Activated CD8-positive, alpha-beta memory T cell treated with anti-CD3 and anti-CD28 coated beads for 36 hours (primary cell): ENCODE data around the gene RPS6KA2. TPM values are rescaled to one million over a fixed set of nuclear protein-coding genes. Genes with fewer than 3 reads are reported as not detected.

Experiments
- CTCF ChIA-PET: fragments of 350-600 bp; sonication (Branson Sonifier 250); formaldehyde crosslinking; loops from one replicate; lab custom pipeline; 2021; ENCODE audit warnings: antibody characterized with exemption; lab: Charles Lee
- POLR2A ChIA-PET: fragments of 350-600 bp; sonication (Branson Sonifier 250); formaldehyde crosslinking; loops from one replicate; lab custom pipeline; 2021; ENCODE audit warnings: antibody characterized with exemption; lab: Charles Lee
- total RNA-seq, 2 experiments: library from RNA; stranded (reverse); gene quantifications; one replicate each; pipeline ENCODE4 v1.2.3, GENCODE V29; 2021

RPS6KA2 gene
- total RNA-seq, 2 experiments from 2014 or later, result 7.0 to 8.3 TPM

GRCh38 chr6:166454692-166455515, 172.1 kb downstream of the RPS6KA2 start:
- ChIA-PET POLR2A (no interaction called here), CTCF (no interaction called here)

- ChIA-PET POLR2A (no interaction called here), CTCF (no interaction called here)
Observed at GRCh38 chr6:166453651-166454050, 173.4 kb downstream of the RPS6KA2 start.

GRCh38 chr6:166450167-166450873, 176.7 kb downstream of the RPS6KA2 start:
- ChIA-PET CTCF (no interaction called here), POLR2A (no interaction called here)

- POLR2A ChIA-PET, result no interaction called here
- CTCF ChIA-PET, result no interaction called here
Observed at GRCh38 chr6:166449641-166450040, 177.4 kb downstream of the RPS6KA2 start.

- POLR2A ChIA-PET, result no interaction called here
- CTCF ChIA-PET, result no interaction called here
Observed at GRCh38 chr6:166449036-166449435, 178.0 kb downstream of the RPS6KA2 start.

- ChIA-PET POLR2A (no interaction called here), CTCF (no interaction called here)
Observed at GRCh38 chr6:166448432-166448831, 178.6 kb downstream of the RPS6KA2 start.

- POLR2A ChIA-PET, result no interaction called here
- CTCF ChIA-PET, result no interaction called here
Observed at GRCh38 chr6:166446567-166447065, 180.4 kb downstream of the RPS6KA2 start.

GRCh38 chr6:166446146-166446545, 180.9 kb downstream of the RPS6KA2 start:
- CTCF ChIA-PET, result no interaction called here
- POLR2A ChIA-PET, result no interaction called here

GRCh38 chr6:166444446-166444845, 182.6 kb downstream of the RPS6KA2 start:
- POLR2A ChIA-PET, result no interaction called here
- CTCF ChIA-PET, result no interaction called here

- CTCF ChIA-PET, result no interaction called here
- POLR2A ChIA-PET, result no interaction called here
Observed at GRCh38 chr6:166443166-166443565, 183.9 kb downstream of the RPS6KA2 start.

- ChIA-PET CTCF (no interaction called here), POLR2A (no interaction called here)
Observed at GRCh38 chr6:166442131-166442685, 184.8 kb downstream of the RPS6KA2 start.

GRCh38 chr6:166441325-166442078, 185.5 kb downstream of the RPS6KA2 start:
- ChIA-PET POLR2A (no interaction called here), CTCF (no interaction called here)

- POLR2A ChIA-PET, result no interaction called here
Observed at GRCh38 chr6:166440729-166441128, 186.3 kb downstream of the RPS6KA2 start.

GRCh38 chr6:166440106-166440505, 186.9 kb downstream of the RPS6KA2 start:
- CTCF ChIA-PET, result no interaction called here
- POLR2A ChIA-PET, result no interaction called here

More at GRCh38 chr6:166440729-166441128, 186.3 kb downstream of the RPS6KA2 start:
- CTCF ChIA-PET, result no interaction called here

GRCh38 chr6:166439366-166440091, 187.5 kb downstream of the RPS6KA2 start:
- CTCF ChIA-PET, result no interaction called here
- POLR2A ChIA-PET, result no interaction called here

- ChIA-PET POLR2A (no interaction called here), CTCF (no interaction called here)
Observed at GRCh38 chr6:166438211-166438861, 188.7 kb downstream of the RPS6KA2 start.

GRCh38 chr6:166437661-166438060, 189.4 kb downstream of the RPS6KA2 start:
- ChIA-PET POLR2A (no interaction called here), CTCF (no interaction called here)
